ENCODE results near the gene SLC22A12. TPM values are rescaled to one million over a fixed set of nuclear protein-coding genes. Genes with fewer than 3 reads are reported as not detected.

Gene SLC22A12
- total RNA-seq, 2 donors from 2014 or later = not detected

GRCh38 chr11:64583296-64584262 is 7.4 kb upstream of the SLC22A12 start:
- H3K9me3 ChIP-seq (ENCODE audit: control insufficient read depth, low read length) = peaks cover 3% of the 10 kb centered on the region
- H3K36me3 ChIP-seq (ENCODE audit: control insufficient read depth, insufficient read depth, low read length) = no peaks in the 10 kb centered on the region
- no peak overlapping the region for H3K4me3 ChIP-seq (ENCODE audit: low read length)
- Mint-ChIP-seq H3K36me3 (ENCODE audit: low read depth) (no peaks in the 10 kb centered on the region), H3K4me3 (no peak overlapping the region), H3K27me3 (ENCODE audit: insufficient read depth) (peaks cover 4% of the 10 kb centered on the region), H3K4me1 (no peaks in the 10 kb centered on the region), H3K9me3 (peaks cover 6% of the 10 kb centered on the region), H3K27ac (no peak overlapping the region)
- DNase-seq = no peak
- H3K27ac ChIP-seq (ENCODE audit: low read depth, low read length) = no peak overlapping the region
- 86 to 90% methylated on average over 21 to 28 of the region's 28 CpGs for WGBS, 2 experiments (ENCODE audit: insufficient coverage in 1 of 2, insufficient read length in 1 of 2)
- no peak overlapping the region for H3K9ac ChIP-seq (ENCODE audit: extremely low read depth, low read length, poor library complexity, severe bottlenecking)
- no peak for TF ChIP-seq CTCF (conservative IDR thresholded peaks at IDR 0.05)
- no peaks in the 10 kb centered on the region for H3K27me3 ChIP-seq (ENCODE audit: control insufficient read depth, insufficient read depth, low read length, poor library complexity, severe bottlenecking)
- no peaks in the 10 kb centered on the region for H3K4me1 ChIP-seq (ENCODE audit: control insufficient read depth, insufficient read depth, low read length)

GRCh38 chr11:64585150-64585549 is 5.9 kb upstream of the SLC22A12 start:
- Mint-ChIP-seq H3K9me3 (peaks cover 12% of the 10 kb centered on the region), H3K27ac (no peak overlapping the region), H3K36me3 (ENCODE audit: low read depth) (no peaks in the 10 kb centered on the region), H3K4me1 (no peaks in the 10 kb centered on the region), H3K4me3 (no peak overlapping the region), H3K27me3 (ENCODE audit: insufficient read depth) (peaks cover 4% of the 10 kb centered on the region)
- WGBS, 2 experiments (ENCODE audit: insufficient coverage in 1 of 2, insufficient read length in 1 of 2) = 83 to 88% methylated on average over 7 to 8 of the region's 8 CpGs
- no peaks in the 10 kb centered on the region for H3K36me3 ChIP-seq (ENCODE audit: control insufficient read depth, insufficient read depth, low read length)
- H3K27ac ChIP-seq (ENCODE audit: low read depth, low read length) = no peak overlapping the region
- H3K4me3 ChIP-seq (ENCODE audit: low read length) = no peak overlapping the region
- TF ChIP-seq CTCF (conservative IDR thresholded peaks at IDR 0.05) = no peak
- DNase-seq = no peak
- no peaks in the 10 kb centered on the region for H3K27me3 ChIP-seq (ENCODE audit: control insufficient read depth, insufficient read depth, low read length, poor library complexity, severe bottlenecking)
- peaks cover 5% of the 10 kb centered on the region for H3K9me3 ChIP-seq (ENCODE audit: control insufficient read depth, low read length)
- H3K4me1 ChIP-seq (ENCODE audit: control insufficient read depth, insufficient read depth, low read length) = no peaks in the 10 kb centered on the region
- no peak overlapping the region for H3K9ac ChIP-seq (ENCODE audit: extremely low read depth, low read length, poor library complexity, severe bottlenecking)

GRCh38 chr11:64586366-64586765 is 4.7 kb upstream of the SLC22A12 start:
- no peak overlapping the region for H3K9ac ChIP-seq (ENCODE audit: extremely low read depth, low read length, poor library complexity, severe bottlenecking)
- DNase-seq = no peak
- Mint-ChIP-seq H3K36me3 (ENCODE audit: low read depth) (no peaks in the 10 kb centered on the region), H3K4me1 (no peaks in the 10 kb centered on the region), H3K27me3 (ENCODE audit: insufficient read depth) (peaks cover 8% of the 10 kb centered on the region), H3K4me3 (no peak overlapping the region), H3K27ac (no peak overlapping the region), H3K9me3 (peaks cover 12% of the 10 kb centered on the region)
- no peak for TF ChIP-seq CTCF (conservative IDR thresholded peaks at IDR 0.05)
- H3K9me3 ChIP-seq (ENCODE audit: control insufficient read depth, low read length) = peaks cover 5% of the 10 kb centered on the region
- no peak overlapping the region for H3K4me3 ChIP-seq (ENCODE audit: low read length)
- H3K4me1 ChIP-seq (ENCODE audit: control insufficient read depth, insufficient read depth, low read length) = no peaks in the 10 kb centered on the region
- H3K27me3 ChIP-seq (ENCODE audit: control insufficient read depth, insufficient read depth, low read length, poor library complexity, severe bottlenecking) = no peaks in the 10 kb centered on the region
- H3K27ac ChIP-seq (ENCODE audit: low read depth, low read length) = no peak overlapping the region
- no peaks in the 10 kb centered on the region for H3K36me3 ChIP-seq (ENCODE audit: control insufficient read depth, insufficient read depth, low read length)

All from endodermal cell (in vitro differentiated cells).